Ishikawa (cell line): ENCODE measurements around the gene C6orf89.

ENCODE experiments used
- CEBPB ChIP-seq: IDR thresholded peaks from 2 replicates; pipeline ENCODE4 v1.6.1; 2012
- CREB1 ChIP-seq: IDR thresholded peaks from 2 replicates; pipeline ENCODE4 v1.6.1; 2012; ENCODE audit warnings: low read depth
- EGR1 ChIP-seq: IDR thresholded peaks from 2 replicates; pipeline ENCODE4 v1.6.1; 2012
- EP300 ChIP-seq: IDR thresholded peaks from 2 replicates; pipeline ENCODE4 v1.6.1; 2012; ENCODE audit warnings: borderline replicate concordance
- FOXM1 ChIP-seq: IDR thresholded peaks from 2 replicates; pipeline ENCODE4 v1.6.1; 2012; ENCODE audit warnings: low read depth, borderline replicate concordance
- MAX ChIP-seq: IDR thresholded peaks from 2 replicates; pipeline ENCODE4 v1.6.1; 2012
- NFIC ChIP-seq: IDR thresholded peaks from 2 replicates; pipeline ENCODE4 v1.6.1; 2012
- RAD21 ChIP-seq: IDR thresholded peaks from 2 replicates; pipeline ENCODE4 v1.6.1; 2012; ENCODE audit warnings: low read depth
- REST ChIP-seq: IDR thresholded peaks from 2 replicates; pipeline ENCODE4 v1.6.1; 2012; ENCODE audit warnings: low read depth, mild to moderate bottlenecking
- TAF1 ChIP-seq: IDR thresholded peaks from 2 replicates; pipeline ENCODE4 v1.6.1; 2012; ENCODE audit warnings: low read depth, mild to moderate bottlenecking
- TCF12 ChIP-seq: IDR thresholded peaks from 2 replicates; pipeline ENCODE4 v1.6.1; 2012; ENCODE audit warnings: low read depth
- TEAD4 ChIP-seq: IDR thresholded peaks from 2 replicates; pipeline ENCODE4 v1.6.1; 2012
- USF1 ChIP-seq: IDR thresholded peaks from 2 replicates; pipeline ENCODE4 v1.6.1; 2012
- YY1 ChIP-seq: IDR thresholded peaks from 2 replicates; pipeline ENCODE4 v1.6.1; 2012; ENCODE audit warnings: low read depth
- ZBTB7A ChIP-seq: IDR thresholded peaks from 2 replicates; pipeline ENCODE4 v1.6.1; 2012; ENCODE audit warnings: low read depth

C6orf89 gene

GRCh38 chr6:36937896-36938295 lies 52.1 kb downstream of the C6orf89 start:
- TF ChIP-seq RAD21 (no peak), ZBTB7A (no peak), TEAD4 (no peak), FOXM1 (no peak), MAX (no peak), EGR1 (no peak), TAF1 (no peak), USF1 (no peak), REST (no peak), NFIC (no peak), YY1 (no peak), TCF12 (no peak), CEBPB (no peak), CREB1 (no peak), EP300 (no peak)

- TF ChIP-seq CREB1 (no peak), NFIC (no peak), FOXM1 (no peak), CEBPB (no peak), TEAD4 (no peak), ZBTB7A (no peak), EGR1 (no peak), USF1 (no peak), RAD21 (no peak), TCF12 (no peak), YY1 (no peak), EP300 (no peak), TAF1 (no peak)
These were observed 52.8 kb downstream of the C6orf89 start for GRCh38 chr6:36938536-36938935.

- TF ChIP-seq NFIC (no peak), MAX (no peak), ZBTB7A (no peak), EGR1 (no peak), TEAD4 (no peak), FOXM1 (no peak), EP300 (no peak), CEBPB (no peak), TAF1 (no peak)
These were observed 54.3 kb downstream of the C6orf89 start for GRCh38 chr6:36940027-36940426.

- TF ChIP-seq CEBPB (no peak), ZBTB7A (no peak), CREB1 (no peak), USF1 (no peak), TCF12 (no peak), REST (no peak), TAF1 (no peak), YY1 (no peak)
These were observed 58.9 kb downstream of the C6orf89 start for GRCh38 chr6:36944650-36945049.

- no peak for TF ChIP-seq TCF12
- TF ChIP-seq TAF1: no peak
- no peak for TF ChIP-seq YY1
- TF ChIP-seq CEBPB: no peak
- no peak for TF ChIP-seq CREB1
These were observed 59.5 kb downstream of the C6orf89 start for GRCh38 chr6:36945301-36945700.

- TF ChIP-seq FOXM1: no peak
These were observed 60.8 kb downstream of the C6orf89 start for GRCh38 chr6:36946526-36946925.
